ENCODE data around the gene TRPV2.
"Not testable (repeated sequence)": the region's sequence is repeated elsewhere in the genome, so short reads cannot be mapped to it uniquely, and the experiment has no call there.

Gene TRPV2

DNA sequence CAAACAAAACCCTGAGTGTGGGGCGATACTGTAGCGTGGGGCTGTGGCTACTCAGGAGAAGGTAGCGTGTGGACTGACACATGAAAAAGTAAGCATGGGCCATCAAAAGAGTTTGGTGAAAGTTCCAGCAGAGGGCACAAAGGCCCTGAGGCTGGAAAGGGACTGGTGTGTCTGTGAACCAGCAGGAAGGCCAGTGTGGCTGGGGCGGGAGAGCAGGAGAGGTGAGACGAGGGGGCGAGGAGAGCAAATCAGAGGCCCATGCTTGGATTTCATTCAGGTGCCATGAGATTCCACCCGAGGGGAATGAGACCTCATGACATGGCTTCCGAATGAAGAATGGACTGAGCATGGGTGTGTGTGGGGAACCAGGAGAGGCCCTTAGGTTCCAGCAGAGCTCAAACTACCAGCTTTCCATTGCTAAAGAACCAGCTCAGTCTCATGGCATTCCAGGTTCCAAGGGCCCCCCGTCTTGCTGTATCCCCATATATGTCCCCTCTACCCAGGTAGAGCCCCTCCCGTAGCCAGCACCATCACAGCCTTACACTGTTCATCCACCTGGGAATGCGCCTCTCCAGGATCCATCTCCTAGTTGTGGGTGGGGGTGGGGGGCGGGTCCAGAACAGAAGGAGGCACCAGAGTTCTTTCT lies 31.1 kb downstream of the TRPV2 start:
- DNase-seq: no peak
- in situ Hi-C loops (cut with HindIII; ENCODE audit: low pct_ligation_motif_present, low pct_unique_long_range_greater_than_20kb, low sequenced_read_pairs): no loop called here

- in situ Hi-C loops (cut with HindIII; ENCODE audit: low pct_ligation_motif_present, low pct_unique_long_range_greater_than_20kb, low sequenced_read_pairs): no loop called here
- no peak for DNase-seq
Observed at GRCh38 chr17:16447676-16448075, 32.3 kb downstream of the TRPV2 start.

DNA sequence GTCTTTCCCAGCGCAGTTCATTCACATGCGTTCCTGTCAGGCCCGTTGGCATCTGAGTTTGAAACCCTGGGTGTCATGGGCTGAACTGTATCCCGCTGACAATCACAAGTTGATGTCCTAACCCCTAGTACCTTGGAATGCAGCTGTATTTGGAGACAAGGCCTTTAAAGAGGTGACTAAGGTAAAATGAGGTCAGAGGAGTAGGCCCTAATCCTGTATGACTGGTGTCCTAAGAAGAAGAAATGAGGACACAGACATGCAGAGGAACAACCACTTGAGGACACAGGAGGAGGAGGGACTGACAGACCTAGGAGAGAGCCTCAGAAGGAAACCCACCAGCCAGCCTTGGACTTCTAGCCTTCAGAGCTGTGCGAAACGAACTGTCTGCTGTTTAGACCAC lies 33.1 kb downstream of the TRPV2 start:
- DNase-seq: no peak
- in situ Hi-C loops (cut with HindIII; ENCODE audit: low pct_ligation_motif_present, low pct_unique_long_range_greater_than_20kb, low sequenced_read_pairs): no loop called here

DNA sequence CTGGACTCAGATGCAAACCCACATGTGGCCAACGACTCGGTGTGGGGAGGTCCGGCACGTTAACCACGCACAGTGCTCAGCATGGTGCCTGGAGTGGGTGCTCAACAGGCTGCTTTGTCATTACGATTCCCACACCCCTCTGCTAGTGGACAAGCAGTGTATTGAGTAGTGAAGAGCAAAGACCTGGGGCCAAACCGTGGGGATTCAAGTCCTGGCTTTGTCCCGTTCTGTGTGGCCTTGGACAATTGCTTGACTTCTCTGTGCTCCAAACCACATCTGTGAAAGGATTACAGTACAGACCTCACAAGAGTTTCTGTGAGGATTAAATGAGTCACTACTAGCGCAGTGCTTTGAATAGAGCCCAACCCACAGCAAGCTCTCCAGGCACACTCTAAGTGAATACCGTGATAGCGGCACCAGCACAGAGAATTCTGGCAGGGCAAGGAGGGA lies 33.8 kb downstream of the TRPV2 start:
- in situ Hi-C loops (cut with HindIII; ENCODE audit: low pct_ligation_motif_present, low pct_unique_long_range_greater_than_20kb, low sequenced_read_pairs): no loop called here
- DNase-seq: no peak

DNA sequence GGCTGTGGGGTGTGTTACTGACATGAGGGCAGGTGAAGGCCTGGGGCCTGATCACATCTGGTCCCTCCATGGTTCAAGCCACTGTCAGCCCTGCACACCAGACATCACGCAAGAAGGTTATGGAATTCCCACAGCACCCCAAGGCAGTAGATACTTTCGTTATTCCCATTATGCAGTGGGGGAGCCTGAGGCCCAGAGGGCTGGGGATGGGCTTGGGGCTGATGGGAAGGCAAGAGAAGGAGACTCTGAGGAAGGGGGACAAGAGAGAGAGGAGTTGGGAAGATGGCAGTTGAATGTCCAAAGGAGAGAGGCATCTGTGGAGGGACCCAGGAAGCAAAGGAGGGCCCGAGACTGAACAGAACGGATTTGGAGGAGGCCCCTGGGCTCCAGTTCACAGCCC lies 34.7 kb downstream of the TRPV2 start:
- in situ Hi-C loops (cut with HindIII; ENCODE audit: low pct_ligation_motif_present, low pct_unique_long_range_greater_than_20kb, low sequenced_read_pairs): no loop called here

DNA sequence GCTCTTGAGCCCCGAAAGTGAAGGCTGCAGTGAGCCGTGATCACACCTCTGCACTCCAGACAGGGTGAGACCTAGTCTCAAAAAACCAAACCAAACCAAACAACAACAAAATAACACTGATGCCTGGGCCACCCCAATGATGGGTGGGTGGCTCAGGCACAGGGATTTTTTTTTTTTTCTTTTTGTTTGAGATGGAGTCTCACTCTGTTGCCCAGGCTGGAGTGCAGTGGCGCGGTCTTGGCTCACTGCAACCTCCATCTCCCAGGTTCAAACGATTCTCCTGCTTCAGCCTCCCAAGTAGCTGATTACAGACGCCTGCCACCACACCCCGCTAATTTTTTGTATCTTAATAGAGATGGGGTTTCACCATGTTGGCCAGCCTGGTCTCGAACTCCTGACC lies 36.9 kb downstream of the TRPV2 start:
- in situ Hi-C loops (cut with HindIII; ENCODE audit: low pct_ligation_motif_present, low pct_unique_long_range_greater_than_20kb, low sequenced_read_pairs); DNase-seq: not testable (repeated sequence)

More for the DNA sequence above, 34.7 kb downstream of the TRPV2 start:
- DNase-seq: no peak

DNA sequence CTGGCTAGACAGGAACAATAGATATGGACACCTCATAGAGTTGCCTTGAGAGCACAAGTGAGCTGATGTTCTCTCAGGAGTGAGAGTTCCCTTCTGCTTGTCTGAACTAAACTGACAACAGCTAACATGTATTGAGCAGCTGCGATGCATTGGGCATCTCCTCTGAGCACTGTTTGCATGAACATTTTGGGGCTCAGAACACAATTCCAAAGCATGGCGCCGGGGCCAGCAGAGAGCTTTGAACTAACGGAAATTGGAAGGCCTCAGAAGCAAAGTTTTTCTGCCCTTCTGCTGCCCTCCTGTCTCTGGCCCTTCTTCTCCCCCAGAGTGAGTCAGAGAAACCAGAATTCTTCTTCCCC lies 38.1 kb downstream of the TRPV2 start:
- no peak for DNase-seq
- in situ Hi-C loops (cut with HindIII; ENCODE audit: low pct_ligation_motif_present, low pct_unique_long_range_greater_than_20kb, low sequenced_read_pairs): no loop called here

GRCh38 chr17:16455997-16456741 lies 40.8 kb downstream of the TRPV2 start:
- in situ Hi-C loops (cut with HindIII; ENCODE audit: low pct_ligation_motif_present, low pct_unique_long_range_greater_than_20kb, low sequenced_read_pairs): no loop called here
- DNase-seq: no peak

DNA sequence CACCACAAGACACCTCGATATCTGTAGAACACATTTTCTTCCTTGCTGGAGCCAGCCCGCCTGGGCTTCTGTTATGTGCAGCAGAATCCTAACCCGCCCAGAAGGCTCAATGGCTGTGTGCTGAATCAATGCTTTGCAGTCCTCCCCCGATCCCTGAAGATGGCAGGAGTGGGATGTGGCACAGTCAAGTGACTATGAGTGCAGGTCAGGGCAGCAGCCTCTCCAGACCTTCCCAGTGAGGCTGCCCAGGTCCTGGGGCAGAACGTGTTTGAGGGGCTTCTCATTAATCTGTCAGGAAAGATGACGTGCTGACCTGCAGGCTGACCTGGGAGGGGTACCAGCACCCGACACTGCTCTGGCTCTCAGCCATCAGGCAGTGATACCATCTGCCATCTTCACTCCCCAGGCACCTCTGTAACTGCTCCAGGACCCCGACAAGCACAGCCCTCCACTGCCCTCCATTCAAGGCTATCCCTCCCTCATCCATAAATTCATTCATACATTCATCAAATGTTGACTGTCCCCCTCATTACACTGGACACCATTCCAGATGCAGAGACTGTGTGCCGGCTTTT lies 41.5 kb downstream of the TRPV2 start:
- in situ Hi-C loops (cut with HindIII; ENCODE audit: low pct_ligation_motif_present, low pct_unique_long_range_greater_than_20kb, low sequenced_read_pairs): no loop called here
- DNase-seq: no peak

DNA sequence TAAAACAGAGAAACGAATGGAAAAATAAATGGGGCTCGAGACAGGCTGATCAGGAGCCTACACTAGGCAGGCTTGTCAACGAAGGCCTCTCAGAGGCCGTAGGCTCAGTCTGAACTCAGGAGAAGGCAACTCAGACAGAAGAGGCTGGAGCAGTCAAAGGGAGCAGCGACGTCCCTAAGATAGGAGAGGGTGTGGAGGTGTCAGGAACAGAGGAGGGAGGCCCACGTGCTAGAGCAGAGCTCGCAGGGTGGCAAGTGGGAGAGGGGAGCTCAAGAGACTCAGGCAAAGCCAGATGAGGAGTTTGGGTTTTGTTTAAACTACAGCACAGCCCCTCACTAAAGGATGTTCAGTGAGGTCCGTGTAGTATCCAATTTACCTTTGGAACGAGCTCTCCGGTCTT lies 43.9 kb downstream of the TRPV2 start:
- no peak for DNase-seq
- in situ Hi-C loops (cut with HindIII; ENCODE audit: low pct_ligation_motif_present, low pct_unique_long_range_greater_than_20kb, low sequenced_read_pairs): no loop called here

GRCh38 chr17:16459855-16460550 lies 44.6 kb downstream of the TRPV2 start:
- DNase-seq: no peak
- in situ Hi-C loops (cut with HindIII; ENCODE audit: low pct_ligation_motif_present, low pct_unique_long_range_greater_than_20kb, low sequenced_read_pairs): no loop called here

DNA sequence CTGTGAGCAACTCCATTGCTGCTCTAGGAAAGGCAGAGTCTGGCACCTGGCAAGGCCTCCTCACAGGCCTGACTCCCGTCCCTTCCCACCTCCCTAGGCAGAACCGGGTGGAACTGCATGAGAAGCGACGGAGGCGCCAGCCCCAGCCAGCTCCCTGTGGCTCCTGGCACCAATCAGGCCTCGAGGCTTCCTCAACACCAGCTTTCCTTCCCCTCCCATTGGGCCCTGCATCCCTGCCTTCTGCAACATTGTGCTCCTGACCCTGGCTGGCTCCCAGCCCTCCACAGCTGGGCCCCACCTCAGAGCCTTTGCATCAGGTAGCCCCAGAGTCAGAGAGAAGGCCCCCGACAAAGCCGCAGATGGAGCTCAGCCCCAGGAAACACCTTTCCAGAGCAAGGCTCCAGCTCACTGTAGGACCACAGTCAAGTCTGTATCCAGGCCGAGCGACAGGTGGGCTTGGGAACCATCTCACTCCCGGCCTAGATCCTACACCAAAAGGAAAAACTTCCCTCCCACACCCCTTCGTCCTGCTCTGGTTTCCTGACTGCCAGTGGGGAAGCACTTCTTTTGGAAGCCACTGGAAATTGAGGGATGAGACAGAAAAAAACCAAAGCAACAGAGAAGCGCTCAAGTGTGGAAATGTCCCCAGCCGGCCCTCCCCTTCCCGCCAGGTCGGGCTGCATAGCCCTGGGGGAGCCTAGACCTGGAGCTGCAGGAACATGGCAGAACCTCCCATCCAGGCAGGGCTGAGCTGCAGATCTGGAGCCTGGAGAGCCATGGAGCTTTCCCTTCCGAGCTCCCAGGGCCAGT lies 45.6 kb downstream of the TRPV2 start:
- in situ Hi-C loops (cut with HindIII; ENCODE audit: low pct_ligation_motif_present, low pct_unique_long_range_greater_than_20kb, low sequenced_read_pairs): no loop called here

GRCh38 chr17:16461606-16461866 lies 46.2 kb downstream of the TRPV2 start:
- in situ Hi-C loops (cut with HindIII; ENCODE audit: low pct_ligation_motif_present, low pct_unique_long_range_greater_than_20kb, low sequenced_read_pairs): no loop called here
- DNase-seq: no peak

More for the DNA sequence above, 45.6 kb downstream of the TRPV2 start:
- DNase-seq: no peak

- in situ Hi-C loops (cut with HindIII; ENCODE audit: low pct_ligation_motif_present, low pct_unique_long_range_greater_than_20kb, low sequenced_read_pairs): no loop called here
- no peak for DNase-seq
Observed at GRCh38 chr17:16462070-16462864, 46.9 kb downstream of the TRPV2 start.

DNA sequence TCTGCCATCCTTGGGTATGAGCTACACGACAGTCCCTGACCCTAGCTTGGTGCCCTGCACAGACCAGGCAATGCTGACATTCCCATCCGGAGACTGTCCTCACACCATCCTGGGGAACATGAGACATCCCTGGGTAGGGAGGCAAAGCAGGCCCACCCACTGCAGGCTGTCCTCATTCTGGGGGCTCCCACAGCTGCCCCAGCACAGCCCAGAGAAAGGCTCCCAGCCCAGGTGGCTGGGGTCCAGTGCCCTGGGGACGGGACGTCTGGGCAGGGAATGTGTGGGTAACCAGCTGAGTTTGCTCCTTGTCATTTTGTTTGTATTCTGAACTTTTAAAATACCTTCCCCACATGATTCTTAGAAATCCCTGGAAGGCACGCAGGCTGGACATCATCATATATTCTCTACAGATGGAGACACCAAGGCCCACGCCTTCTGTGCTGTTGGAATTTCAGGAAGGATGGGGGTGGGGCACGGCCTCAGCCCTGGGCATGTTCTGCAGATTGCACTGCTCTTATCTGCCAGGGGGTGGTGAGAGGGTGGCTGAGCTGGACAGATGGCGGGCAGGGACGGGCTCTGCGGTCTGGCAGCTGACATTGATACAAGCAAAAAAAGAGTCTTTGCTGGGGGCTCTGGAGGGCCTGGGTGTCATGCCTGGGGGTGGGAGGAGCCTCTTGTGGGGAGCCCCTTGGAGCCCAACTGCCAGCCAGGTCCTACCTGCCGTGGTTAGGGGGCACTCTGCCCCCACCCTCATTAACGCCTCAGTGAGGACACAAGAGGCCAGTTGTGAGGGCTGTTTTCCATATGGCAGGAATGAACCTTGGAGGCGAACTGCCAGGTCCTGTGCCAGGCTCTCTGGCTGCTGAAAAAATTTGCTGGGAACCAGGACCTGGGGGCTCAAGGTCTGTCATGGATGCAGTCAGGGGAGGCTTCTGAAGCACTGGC lies 48.3 kb downstream of the TRPV2 start:
- DNase-seq: peak; percentile 45
- in situ Hi-C loops (cut with HindIII; ENCODE audit: low pct_ligation_motif_present, low pct_unique_long_range_greater_than_20kb, low sequenced_read_pairs): no loop called here

- DNase-seq: no peak
- in situ Hi-C loops (cut with HindIII; ENCODE audit: low pct_ligation_motif_present, low pct_unique_long_range_greater_than_20kb, low sequenced_read_pairs): no loop called here
Observed at GRCh38 chr17:16464303-16465051, 49.1 kb downstream of the TRPV2 start.

DNA sequence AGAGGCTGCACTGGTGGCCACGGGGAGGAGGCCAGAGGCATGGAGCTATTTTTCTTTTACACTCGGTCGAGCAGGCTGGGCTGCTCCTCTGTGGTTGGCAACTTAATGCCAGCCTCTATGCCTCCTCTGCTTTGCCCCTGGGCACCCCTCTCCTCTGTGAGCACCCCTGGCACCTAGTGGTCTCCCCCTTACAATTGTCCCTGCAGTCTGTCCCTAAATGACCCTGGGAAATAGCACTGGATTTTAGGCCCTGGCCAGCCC lies 49.6 kb downstream of the TRPV2 start:
- in situ Hi-C loops (cut with HindIII; ENCODE audit: low pct_ligation_motif_present, low pct_unique_long_range_greater_than_20kb, low sequenced_read_pairs): no loop called here
- DNase-seq: no peak
